NB4 (cell line): Measurements from ENCODE around the gene RPL5.

Experiments used
- MAX ChIP-seq: IDR thresholded peaks from 2 replicates; pipeline ENCODE4 v1.6.1; 2011; ENCODE audit warnings: low read depth, low read length
- MYC ChIP-seq: IDR thresholded peaks from 2 replicates; pipeline ENCODE4 v1.6.1; 2011; ENCODE audit warnings: low read depth, low read length
- POLR2A ChIP-seq: IDR thresholded peaks from 2 replicates; pipeline ENCODE4 v1.6.1; 2011; ENCODE audit warnings: mild to moderate bottlenecking; ENCODE audit not compliant: insufficient read length; ENCODE audit errors: extremely low read depth
- TF ChIP-seq, protein P1 (sequence below): IDR thresholded peaks from one replicate; pipeline ENCODE4 v1.5.1; 2012; ENCODE audit warnings: low read depth, low read length

DNA sequence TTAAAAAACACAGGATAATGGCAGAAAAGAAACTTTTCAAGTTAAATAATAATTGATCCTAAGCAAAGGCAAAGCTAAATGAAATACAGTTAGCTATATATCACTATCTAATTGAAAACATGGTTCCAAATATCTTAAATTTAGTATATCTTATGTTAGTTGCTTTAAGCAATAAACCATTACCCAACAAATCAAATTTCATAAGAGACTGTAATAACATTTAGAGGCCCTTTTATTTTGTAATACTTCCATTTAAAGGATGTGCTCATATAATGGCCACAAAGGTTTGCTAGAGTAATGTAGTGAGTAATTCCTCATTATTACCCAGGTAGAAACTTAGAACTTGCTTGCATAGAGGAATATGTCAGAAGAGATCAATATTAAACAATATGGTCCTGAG lies 32.3 kb downstream of the RPL5 start:
- TF ChIP-seq, protein P1, sequence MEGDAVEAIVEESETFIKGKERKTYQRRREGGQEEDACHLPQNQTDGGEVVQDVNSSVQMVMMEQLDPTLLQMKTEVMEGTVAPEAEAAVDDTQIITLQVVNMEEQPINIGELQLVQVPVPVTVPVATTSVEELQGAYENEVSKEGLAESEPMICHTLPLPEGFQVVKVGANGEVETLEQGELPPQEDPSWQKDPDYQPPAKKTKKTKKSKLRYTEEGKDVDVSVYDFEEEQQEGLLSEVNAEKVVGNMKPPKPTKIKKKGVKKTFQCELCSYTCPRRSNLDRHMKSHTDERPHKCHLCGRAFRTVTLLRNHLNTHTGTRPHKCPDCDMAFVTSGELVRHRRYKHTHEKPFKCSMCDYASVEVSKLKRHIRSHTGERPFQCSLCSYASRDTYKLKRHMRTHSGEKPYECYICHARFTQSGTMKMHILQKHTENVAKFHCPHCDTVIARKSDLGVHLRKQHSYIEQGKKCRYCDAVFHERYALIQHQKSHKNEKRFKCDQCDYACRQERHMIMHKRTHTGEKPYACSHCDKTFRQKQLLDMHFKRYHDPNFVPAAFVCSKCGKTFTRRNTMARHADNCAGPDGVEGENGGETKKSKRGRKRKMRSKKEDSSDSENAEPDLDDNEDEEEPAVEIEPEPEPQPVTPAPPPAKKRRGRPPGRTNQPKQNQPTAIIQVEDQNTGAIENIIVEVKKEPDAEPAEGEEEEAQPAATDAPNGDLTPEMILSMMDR, result no peak
- TF ChIP-seq MAX (no peak), POLR2A (no peak), MYC (no peak)
